Panc1 (cell line): ENCODE results near the gene PLAU. TPM values are rescaled to one million over a fixed set of nuclear protein-coding genes. Genes with fewer than 3 reads are reported as not detected.
A peak's percentile ranks its signal among the peaks of the same experiment; 100 is the strongest.
"Not testable (repeated sequence)": the region's sequence is repeated elsewhere in the genome, so short reads cannot be mapped to it uniquely, and the experiment has no call there.

Experiments
- ATAC-seq: fragments of 200-7000 bp; cut with Tn5 transposase; 2 replicates; pipeline ENCODE4 v1.9.1; 2020; ENCODE audit warnings: mild to moderate bottlenecking, moderate library complexity
- BruUV-seq: library from RNA; stranded (reverse); fragments of 400-500 nt; replicated peaks from 2 replicates; lab custom pipeline; 2021; lab: Mats Ljungman, UMichigan
- CTCF ChIA-PET: fragments of 300-600 bp; sonication (Branson Sonifier 250); formaldehyde crosslinking; loops from one replicate; lab custom pipeline; 2022; ENCODE audit warnings: antibody characterized with exemption; lab: Charles Lee
- POLR2A ChIA-PET: fragments of 300-600 bp; sonication (Branson Sonifier 250); formaldehyde crosslinking; loops from one replicate; lab custom pipeline; 2022; ENCODE audit warnings: antibody characterized with exemption; lab: Charles Lee
- DNase-seq: peaks from one replicate; pipeline ENCODE4 v3.0.0-alpha.2; 2010; ENCODE audit warnings: low read depth, low spot score
- H3K27ac ChIP-seq: 2 replicates; pipeline ENCODE4 v1.5.1; 2011; ENCODE audit warnings: mild to moderate bottlenecking, low read length, inconsistent platforms
- H3K27me3 ChIP-seq: fragments of 200-500 bp; sonication (Bioruptor generic); 2 replicates; pipeline ENCODE4 v1.6.0; 2014; ENCODE audit warnings: low read length, inconsistent platforms; ENCODE audit not compliant: control insufficient read depth, insufficient read depth
- H3K36me3 ChIP-seq: fragments of 200-500 bp; sonication (Bioruptor generic); 2 replicates; pipeline ENCODE4 v1.5.1; 2014; ENCODE audit warnings: inconsistent platforms, mild to moderate bottlenecking, low read length, moderate library complexity; ENCODE audit not compliant: control insufficient read depth, insufficient read depth
- H3K4me1 ChIP-seq: 2 replicates; pipeline ENCODE4 v1.5.1; 2011; ENCODE audit warnings: inconsistent platforms, mild to moderate bottlenecking, low read length, moderate library complexity; ENCODE audit not compliant: control insufficient read depth, insufficient read depth
- H3K4me3 ChIP-seq, 2 experiments: 2 replicates each; pipeline ENCODE4 v1.5.1; 2011 to 2012; ENCODE audit warnings: low read depth in 2 of 2, low read length in 2 of 2, mild to moderate bottlenecking in 2 of 2, inconsistent platforms in 1 of 2, moderate library complexity in 1 of 2
- H3K9me3 ChIP-seq: fragments of 200-500 bp; sonication (Bioruptor generic); 2 replicates; pipeline ENCODE4 v1.5.1; 2014; ENCODE audit warnings: low read depth, mild to moderate bottlenecking, inconsistent platforms, low read length, moderate library complexity; ENCODE audit not compliant: control insufficient read depth, insufficient read depth
- POLR2AphosphoS5 ChIP-seq: IDR thresholded peaks from 2 replicates; pipeline ENCODE4 v1.6.1; 2012; ENCODE audit warnings: mild to moderate bottlenecking, low read depth, low read length, moderate library complexity
- SIN3A ChIP-seq: IDR thresholded peaks from 2 replicates; pipeline ENCODE4 v1.6.1; 2012; ENCODE audit warnings: low read depth, mild to moderate bottlenecking, low read length, moderate library complexity, borderline replicate concordance; ENCODE audit not compliant: insufficient read depth
- TCF7L2 ChIP-seq: IDR thresholded peaks from 2 replicates; pipeline ENCODE4 v1.6.1; 2011; ENCODE audit warnings: mild to moderate bottlenecking, low read depth, low read length, inconsistent platforms
- in situ Hi-C: cut with HindIII; loops from 2 replicates; pipeline ENCODE4 v1.10.0; 2016; ENCODE audit warnings: low sequenced_read_pairs, low pct_unique_long_range_greater_than_20kb
- intact Hi-C: fragments of 100-400 bp; cut with micrococcal nuclease; formaldehyde crosslinking; loops from one replicate; pipeline ENCODE4 v1.10.0; 2022; ENCODE audit not compliant: unreplicated experiment
- total RNA-seq: library from RNA; stranded (reverse); gene quantifications from one replicate; pipeline ENCODE4 v1.2.1, GENCODE V29; 2021; ENCODE audit not compliant: unreplicated experiment
- TF ChIP-seq, protein P1 (sequence below): fragments of 450-650 bp; IDR thresholded peaks from 2 replicates; pipeline ENCODE4 v1.5.1; 2017; ENCODE audit warnings: mild to moderate bottlenecking
- TF ChIP-seq, protein P2 (sequence below), 2 experiments: IDR thresholded peaks; 2 replicates each; pipeline ENCODE4 v1.6.1; 2011 to 2012; ENCODE audit warnings: low read depth in 2 of 2, control low read depth in 1 of 2, low read length in 1 of 2, mild to moderate bottlenecking in 1 of 2, moderate library complexity in 1 of 2; ENCODE audit not compliant: insufficient read depth in 1 of 2

PLAU gene
- total RNA-seq, 1 experiment from 2014 or later = 305 TPM

DNA sequence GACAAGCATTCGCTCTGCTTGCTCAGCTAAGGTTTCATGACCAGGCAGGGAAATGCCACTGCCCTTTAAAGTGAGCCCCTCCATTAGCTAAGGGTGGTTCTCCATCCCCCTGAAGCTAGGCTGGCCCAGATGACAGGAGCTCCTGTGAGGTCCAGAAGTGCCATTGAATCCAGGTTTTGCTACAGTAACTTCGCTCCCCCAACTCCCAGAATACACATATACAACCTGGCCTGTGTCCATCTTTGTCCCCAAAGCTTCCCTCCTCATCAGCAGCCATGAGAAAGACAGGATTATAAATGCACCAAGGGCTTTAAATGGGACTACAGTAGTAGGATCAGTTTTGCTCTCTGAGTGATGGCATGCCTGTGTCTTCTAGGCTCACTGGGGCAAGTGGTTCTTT, 51.5 kb downstream of the PLAU start:
- H3K4me1 ChIP-seq = peaks cover 44% of the 10 kb centered on the region
- H3K4me3 ChIP-seq = no peak overlapping the region
- no peak for DNase-seq
- peak overlapping the region; percentile 72 for H3K27ac ChIP-seq
- POLR2A ChIA-PET = interaction anchor here (0.6 kb wide), 1 partner anchor 10 kb away, joined by 3 read pairs; no protein-coding TSS in a partner anchor
- in situ Hi-C loops = loop anchor here (10.0 kb wide), 1 partner anchor 52 kb away; no protein-coding TSS in a partner anchor
- CTCF ChIA-PET = no interaction called here
- H3K27me3 ChIP-seq = no peaks in the 10 kb centered on the region
- intact Hi-C loops = no loop called here
- TF ChIP-seq POLR2AphosphoS5 = no peak
- no peak for TF ChIP-seq TCF7L2
- TF ChIP-seq, protein P1, sequence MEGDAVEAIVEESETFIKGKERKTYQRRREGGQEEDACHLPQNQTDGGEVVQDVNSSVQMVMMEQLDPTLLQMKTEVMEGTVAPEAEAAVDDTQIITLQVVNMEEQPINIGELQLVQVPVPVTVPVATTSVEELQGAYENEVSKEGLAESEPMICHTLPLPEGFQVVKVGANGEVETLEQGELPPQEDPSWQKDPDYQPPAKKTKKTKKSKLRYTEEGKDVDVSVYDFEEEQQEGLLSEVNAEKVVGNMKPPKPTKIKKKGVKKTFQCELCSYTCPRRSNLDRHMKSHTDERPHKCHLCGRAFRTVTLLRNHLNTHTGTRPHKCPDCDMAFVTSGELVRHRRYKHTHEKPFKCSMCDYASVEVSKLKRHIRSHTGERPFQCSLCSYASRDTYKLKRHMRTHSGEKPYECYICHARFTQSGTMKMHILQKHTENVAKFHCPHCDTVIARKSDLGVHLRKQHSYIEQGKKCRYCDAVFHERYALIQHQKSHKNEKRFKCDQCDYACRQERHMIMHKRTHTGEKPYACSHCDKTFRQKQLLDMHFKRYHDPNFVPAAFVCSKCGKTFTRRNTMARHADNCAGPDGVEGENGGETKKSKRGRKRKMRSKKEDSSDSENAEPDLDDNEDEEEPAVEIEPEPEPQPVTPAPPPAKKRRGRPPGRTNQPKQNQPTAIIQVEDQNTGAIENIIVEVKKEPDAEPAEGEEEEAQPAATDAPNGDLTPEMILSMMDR = no peak
- TF ChIP-seq SIN3A = no peak
- TF ChIP-seq, protein P2, sequence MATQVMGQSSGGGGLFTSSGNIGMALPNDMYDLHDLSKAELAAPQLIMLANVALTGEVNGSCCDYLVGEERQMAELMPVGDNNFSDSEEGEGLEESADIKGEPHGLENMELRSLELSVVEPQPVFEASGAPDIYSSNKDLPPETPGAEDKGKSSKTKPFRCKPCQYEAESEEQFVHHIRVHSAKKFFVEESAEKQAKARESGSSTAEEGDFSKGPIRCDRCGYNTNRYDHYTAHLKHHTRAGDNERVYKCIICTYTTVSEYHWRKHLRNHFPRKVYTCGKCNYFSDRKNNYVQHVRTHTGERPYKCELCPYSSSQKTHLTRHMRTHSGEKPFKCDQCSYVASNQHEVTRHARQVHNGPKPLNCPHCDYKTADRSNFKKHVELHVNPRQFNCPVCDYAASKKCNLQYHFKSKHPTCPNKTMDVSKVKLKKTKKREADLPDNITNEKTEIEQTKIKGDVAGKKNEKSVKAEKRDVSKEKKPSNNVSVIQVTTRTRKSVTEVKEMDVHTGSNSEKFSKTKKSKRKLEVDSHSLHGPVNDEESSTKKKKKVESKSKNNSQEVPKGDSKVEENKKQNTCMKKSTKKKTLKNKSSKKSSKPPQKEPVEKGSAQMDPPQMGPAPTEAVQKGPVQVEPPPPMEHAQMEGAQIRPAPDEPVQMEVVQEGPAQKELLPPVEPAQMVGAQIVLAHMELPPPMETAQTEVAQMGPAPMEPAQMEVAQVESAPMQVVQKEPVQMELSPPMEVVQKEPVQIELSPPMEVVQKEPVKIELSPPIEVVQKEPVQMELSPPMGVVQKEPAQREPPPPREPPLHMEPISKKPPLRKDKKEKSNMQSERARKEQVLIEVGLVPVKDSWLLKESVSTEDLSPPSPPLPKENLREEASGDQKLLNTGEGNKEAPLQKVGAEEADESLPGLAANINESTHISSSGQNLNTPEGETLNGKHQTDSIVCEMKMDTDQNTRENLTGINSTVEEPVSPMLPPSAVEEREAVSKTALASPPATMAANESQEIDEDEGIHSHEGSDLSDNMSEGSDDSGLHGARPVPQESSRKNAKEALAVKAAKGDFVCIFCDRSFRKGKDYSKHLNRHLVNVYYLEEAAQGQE (IDR thresholded peaks at IDR 0.05; ENCODE audit: insufficient read depth in 1 of 2, low read depth in 2 of 2, low read length in 1 of 2) = no peak
- H3K36me3 ChIP-seq = no peaks in the 10 kb centered on the region
- no peak for ATAC-seq
- no TSS peak for BruUV-seq
- H3K9me3 ChIP-seq = no peaks in the 10 kb centered on the region

DNA sequence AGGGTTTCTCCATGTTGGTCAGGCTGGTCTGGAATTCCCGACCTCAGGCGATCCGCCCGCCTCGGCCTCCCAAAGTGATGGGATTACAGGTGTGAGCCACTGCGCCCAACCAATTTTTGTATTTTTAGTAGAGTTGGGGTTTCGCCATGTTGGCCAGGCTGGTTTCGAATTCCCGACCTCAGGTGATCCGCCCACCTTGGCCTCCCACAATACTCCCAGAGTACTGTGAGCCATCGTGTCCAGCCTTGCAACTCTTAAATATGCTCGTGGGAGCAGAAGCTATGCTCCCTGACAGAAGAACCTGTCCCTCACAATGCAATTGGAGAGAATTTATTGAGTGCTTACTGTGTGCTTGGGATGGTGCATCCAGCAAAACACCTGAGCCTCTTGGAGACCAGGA, 52.6 kb downstream of the PLAU start:
- BruUV-seq, DNase-seq, H3K27me3 ChIP-seq, H3K36me3 ChIP-seq, CTCF ChIA-PET, H3K9me3 ChIP-seq, intact Hi-C loops, H3K4me3 ChIP-seq, ATAC-seq: not testable (repeated sequence)
- POLR2A ChIA-PET = interaction anchor here (0.6 kb wide), 1 partner anchor 73 kb away, joined by 4 read pairs; no protein-coding TSS in a partner anchor
- Histone ChIP-seq H3K4me1 (peaks cover 55% of the 10 kb centered on the region), H3K27ac (peak overlapping the region; percentile 99)
- in situ Hi-C loops = loop anchor here (10.0 kb wide), 1 partner anchor 51 kb away; no protein-coding TSS in a partner anchor

DNA sequence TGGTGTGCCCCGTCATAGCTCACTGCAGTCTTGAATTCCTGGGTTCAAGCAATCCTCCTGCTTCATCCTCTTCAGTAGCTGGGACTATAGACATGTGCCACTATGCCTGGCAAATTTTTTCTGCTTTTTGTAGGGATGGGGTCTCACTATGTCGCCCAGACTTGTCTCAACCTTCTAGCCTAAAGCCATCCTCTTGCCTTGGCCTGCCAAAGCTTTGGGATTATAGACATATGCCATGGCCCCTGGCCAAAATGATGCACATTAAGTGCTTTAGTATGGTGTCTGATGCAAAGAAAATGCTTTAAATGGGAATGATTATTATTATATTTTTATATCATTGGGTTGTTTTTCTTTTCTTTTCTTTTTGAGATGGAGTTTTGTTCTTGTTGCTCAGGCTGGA, 53.8 kb downstream of the PLAU start:
- Histone ChIP-seq H3K4me3 (no peak overlapping the region), H3K9me3 (no peaks in the 10 kb centered on the region), H3K36me3 (no peaks in the 10 kb centered on the region), H3K4me1 (peaks cover 59% of the 10 kb centered on the region), H3K27ac (peak overlapping the region; percentile 99), H3K27me3 (no peaks in the 10 kb centered on the region)
- CTCF ChIA-PET = no interaction called here
- DNase-seq (no peak), ATAC-seq (no peak)
- POLR2A ChIA-PET = interaction anchor here (0.7 kb wide), 1 partner anchor 34 kb away, joined by 3 read pairs; no protein-coding TSS in a partner anchor
- in situ Hi-C loops = loop anchor here (10.0 kb wide), 1 partner anchor 50 kb away; no protein-coding TSS in a partner anchor
- intact Hi-C loops = no loop called here
- no TSS peak for BruUV-seq
- TF ChIP-seq, protein P1 = no peak
- TF ChIP-seq POLR2AphosphoS5 (no peak), SIN3A (no peak), TCF7L2 (no peak)
- TF ChIP-seq, protein P2 (IDR thresholded peaks at IDR 0.05; ENCODE audit: insufficient read depth in 1 of 2, low read depth in 2 of 2, low read length in 1 of 2) = no peak
